ENCODE measurements around the gene FCHSD2. TPM values are rescaled to one million over a fixed set of nuclear protein-coding genes. Genes with fewer than 3 reads are reported as not detected.

Gene FCHSD2
- total and polyA plus RNA-seq, 2 of the 13 experiments (the other 11 are each of a cell fraction or from before 2014, with no cell fraction given) = 20.5 to 24.8 TPM

DNA sequence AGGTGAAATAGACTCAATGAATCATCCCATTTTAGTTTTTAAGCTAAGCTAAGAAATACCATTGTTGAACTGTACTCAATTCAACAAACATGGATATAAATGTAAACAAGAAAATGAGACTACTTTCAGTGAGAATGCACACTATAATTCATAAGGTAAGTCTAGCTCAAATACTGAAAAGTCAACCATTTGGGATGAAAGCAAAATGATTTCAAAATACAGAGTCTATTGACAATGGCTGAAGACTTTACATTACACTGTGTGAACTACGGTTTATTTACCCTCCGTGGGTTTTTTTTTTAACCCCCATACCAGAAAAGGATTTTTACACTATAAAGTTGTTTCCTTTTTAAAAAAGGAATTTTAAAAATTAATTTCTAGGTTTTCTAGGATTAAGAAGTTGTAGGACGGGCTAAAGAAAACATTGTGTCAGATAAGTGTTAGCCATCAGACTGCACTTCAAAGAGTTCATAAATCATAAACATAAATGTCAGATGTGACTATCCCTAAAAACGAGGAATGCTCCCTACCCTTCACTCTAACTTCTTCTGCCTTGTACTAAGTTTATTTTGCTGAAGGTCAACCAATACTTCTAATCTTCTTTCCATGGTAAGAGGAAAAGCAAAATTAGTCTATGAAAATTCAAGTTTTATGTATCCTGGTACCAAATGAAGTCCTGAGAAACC is 83.0 kb downstream of the FCHSD2 start (continued):
- TF ChIP-seq, protein P1, sequence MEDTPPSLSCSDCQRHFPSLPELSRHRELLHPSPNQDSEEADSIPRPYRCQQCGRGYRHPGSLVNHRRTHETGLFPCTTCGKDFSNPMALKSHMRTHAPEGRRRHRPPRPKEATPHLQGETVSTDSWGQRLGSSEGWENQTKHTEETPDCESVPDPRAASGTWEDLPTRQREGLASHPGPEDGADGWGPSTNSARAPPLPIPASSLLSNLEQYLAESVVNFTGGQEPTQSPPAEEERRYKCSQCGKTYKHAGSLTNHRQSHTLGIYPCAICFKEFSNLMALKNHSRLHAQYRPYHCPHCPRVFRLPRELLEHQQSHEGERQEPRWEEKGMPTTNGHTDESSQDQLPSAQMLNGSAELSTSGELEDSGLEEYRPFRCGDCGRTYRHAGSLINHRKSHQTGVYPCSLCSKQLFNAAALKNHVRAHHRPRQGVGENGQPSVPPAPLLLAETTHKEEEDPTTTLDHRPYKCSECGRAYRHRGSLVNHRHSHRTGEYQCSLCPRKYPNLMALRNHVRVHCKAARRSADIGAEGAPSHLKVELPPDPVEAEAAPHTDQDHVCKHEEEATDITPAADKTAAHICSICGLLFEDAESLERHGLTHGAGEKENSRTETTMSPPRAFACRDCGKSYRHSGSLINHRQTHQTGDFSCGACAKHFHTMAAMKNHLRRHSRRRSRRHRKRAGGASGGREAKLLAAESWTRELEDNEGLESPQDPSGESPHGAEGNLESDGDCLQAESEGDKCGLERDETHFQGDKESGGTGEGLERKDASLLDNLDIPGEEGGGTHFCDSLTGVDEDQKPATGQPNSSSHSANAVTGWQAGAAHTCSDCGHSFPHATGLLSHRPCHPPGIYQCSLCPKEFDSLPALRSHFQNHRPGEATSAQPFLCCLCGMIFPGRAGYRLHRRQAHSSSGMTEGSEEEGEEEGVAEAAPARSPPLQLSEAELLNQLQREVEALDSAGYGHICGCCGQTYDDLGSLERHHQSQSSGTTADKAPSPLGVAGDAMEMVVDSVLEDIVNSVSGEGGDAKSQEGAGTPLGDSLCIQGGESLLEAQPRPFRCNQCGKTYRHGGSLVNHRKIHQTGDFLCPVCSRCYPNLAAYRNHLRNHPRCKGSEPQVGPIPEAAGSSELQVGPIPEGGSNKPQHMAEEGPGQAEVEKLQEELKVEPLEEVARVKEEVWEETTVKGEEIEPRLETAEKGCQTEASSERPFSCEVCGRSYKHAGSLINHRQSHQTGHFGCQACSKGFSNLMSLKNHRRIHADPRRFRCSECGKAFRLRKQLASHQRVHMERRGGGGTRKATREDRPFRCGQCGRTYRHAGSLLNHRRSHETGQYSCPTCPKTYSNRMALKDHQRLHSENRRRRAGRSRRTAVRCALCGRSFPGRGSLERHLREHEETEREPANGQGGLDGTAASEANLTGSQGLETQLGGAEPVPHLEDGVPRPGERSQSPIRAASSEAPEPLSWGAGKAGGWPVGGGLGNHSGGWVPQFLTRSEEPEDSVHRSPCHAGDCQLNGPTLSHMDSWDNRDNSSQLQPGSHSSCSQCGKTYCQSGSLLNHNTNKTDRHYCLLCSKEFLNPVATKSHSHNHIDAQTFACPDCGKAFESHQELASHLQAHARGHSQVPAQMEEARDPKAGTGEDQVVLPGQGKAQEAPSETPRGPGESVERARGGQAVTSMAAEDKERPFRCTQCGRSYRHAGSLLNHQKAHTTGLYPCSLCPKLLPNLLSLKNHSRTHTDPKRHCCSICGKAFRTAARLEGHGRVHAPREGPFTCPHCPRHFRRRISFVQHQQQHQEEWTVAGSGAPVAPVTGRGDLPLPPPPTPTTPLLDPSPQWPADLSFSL (CRISPR knock-in tag; IDR thresholded peaks at IDR 0.05) = no peak
- TF ChIP-seq ZBTB3 (CRISPR knock-in tag; IDR thresholded peaks at IDR 0.05; ENCODE audit: borderline replicate concordance, low read depth) (no peak), HDAC2 (CRISPR knock-in tag; IDR thresholded peaks at IDR 0.05) (peak; percentile 48), ZNF850 (CRISPR knock-in tag; conservative IDR thresholded peaks at IDR 0.05) (no peak), RERE (CRISPR knock-in tag; IDR thresholded peaks at IDR 0.05; ENCODE audit: low read depth) (peak; percentile 70; the same call in 1 of the 2 replicates), MED1 (CRISPR knock-in tag; IDR thresholded peaks at IDR 0.05) (0 out of 2 replicates have a peak, but pooled peaks have one; percentile 32), PRDM4 (CRISPR knock-in tag; IDR thresholded peaks at IDR 0.05; ENCODE audit: borderline replicate concordance) (no peak), STAG1 (CRISPR knock-in tag; IDR thresholded peaks at IDR 0.05) (no peak)
- TF ChIP-seq, protein P2, sequence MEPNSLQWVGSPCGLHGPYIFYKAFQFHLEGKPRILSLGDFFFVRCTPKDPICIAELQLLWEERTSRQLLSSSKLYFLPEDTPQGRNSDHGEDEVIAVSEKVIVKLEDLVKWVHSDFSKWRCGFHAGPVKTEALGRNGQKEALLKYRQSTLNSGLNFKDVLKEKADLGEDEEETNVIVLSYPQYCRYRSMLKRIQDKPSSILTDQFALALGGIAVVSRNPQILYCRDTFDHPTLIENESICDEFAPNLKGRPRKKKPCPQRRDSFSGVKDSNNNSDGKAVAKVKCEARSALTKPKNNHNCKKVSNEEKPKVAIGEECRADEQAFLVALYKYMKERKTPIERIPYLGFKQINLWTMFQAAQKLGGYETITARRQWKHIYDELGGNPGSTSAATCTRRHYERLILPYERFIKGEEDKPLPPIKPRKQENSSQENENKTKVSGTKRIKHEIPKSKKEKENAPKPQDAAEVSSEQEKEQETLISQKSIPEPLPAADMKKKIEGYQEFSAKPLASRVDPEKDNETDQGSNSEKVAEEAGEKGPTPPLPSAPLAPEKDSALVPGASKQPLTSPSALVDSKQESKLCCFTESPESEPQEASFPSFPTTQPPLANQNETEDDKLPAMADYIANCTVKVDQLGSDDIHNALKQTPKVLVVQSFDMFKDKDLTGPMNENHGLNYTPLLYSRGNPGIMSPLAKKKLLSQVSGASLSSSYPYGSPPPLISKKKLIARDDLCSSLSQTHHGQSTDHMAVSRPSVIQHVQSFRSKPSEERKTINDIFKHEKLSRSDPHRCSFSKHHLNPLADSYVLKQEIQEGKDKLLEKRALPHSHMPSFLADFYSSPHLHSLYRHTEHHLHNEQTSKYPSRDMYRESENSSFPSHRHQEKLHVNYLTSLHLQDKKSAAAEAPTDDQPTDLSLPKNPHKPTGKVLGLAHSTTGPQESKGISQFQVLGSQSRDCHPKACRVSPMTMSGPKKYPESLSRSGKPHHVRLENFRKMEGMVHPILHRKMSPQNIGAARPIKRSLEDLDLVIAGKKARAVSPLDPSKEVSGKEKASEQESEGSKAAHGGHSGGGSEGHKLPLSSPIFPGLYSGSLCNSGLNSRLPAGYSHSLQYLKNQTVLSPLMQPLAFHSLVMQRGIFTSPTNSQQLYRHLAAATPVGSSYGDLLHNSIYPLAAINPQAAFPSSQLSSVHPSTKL (CRISPR knock-in tag; IDR thresholded peaks at IDR 0.05) = peak; percentile 83
